HCT116 (cell line): ENCODE data around the gene AGAP1. TPM values are rescaled to one million over a fixed set of nuclear protein-coding genes. Genes with fewer than 3 reads are reported as not detected.

Source experiments
- ATAC-seq: fragments of 200-7000 bp; cut with Tn5 transposase; 2 replicates; pipeline ENCODE4 v1.9.1; 2020; ENCODE audit warnings: mild to moderate bottlenecking, moderate library complexity
- BruUV-seq: library from RNA; stranded (reverse); fragments of 400-500 nt; replicated peaks from 2 replicates; lab custom pipeline; 2021; lab: Mats Ljungman, UMichigan
- CTCF ChIA-PET: fragments of 300-600 bp; sonication (Branson Sonifier 250); formaldehyde crosslinking; loops from one replicate; lab custom pipeline; 2021; ENCODE audit warnings: antibody characterized with exemption; lab: Charles Lee
- POLR2A ChIA-PET: fragments of 300-600, 350-600 bp; sonication (Branson Sonifier 250); formaldehyde crosslinking; loops from one replicate; lab custom pipeline; 2021; ENCODE audit warnings: antibody characterized with exemption; lab: Charles Lee
- RAD21 ChIA-PET, 2 experiments: fragments of 300-600 bp; sonication (Branson Sonifier 250); formaldehyde crosslinking; loops; one replicate each; lab custom pipeline; 2023; ENCODE audit warnings: low total read pairs in 2 of 2; ENCODE audit not compliant: uncharacterized antibody in 2 of 2, unreplicated experiment in 2 of 2, low non-redundant PET in 1 of 2; lab: Charles Lee
- DNase-seq: peaks from one replicate; pipeline ENCODE4 v3.0.0-alpha.2; 2010; ENCODE audit warnings: low read depth, low spot score
- H2AFZ ChIP-seq: fragments of 200-600 bp; shearing (Covaris generic), sonication (generic); 2 replicates; pipeline ENCODE4 v1.6.1; 2017; ENCODE audit warnings: low read depth, mixed run types, mixed read lengths, antibody characterized with exemption, low read length; ENCODE audit not compliant: poor library complexity, severe bottlenecking
- H3K27ac ChIP-seq: 2 replicates; pipeline ENCODE4 v1.5.1; 2012; ENCODE audit warnings: low read depth, low read length
- H3K27me3 ChIP-seq: fragments of 200-600 bp; sonication (generic); 2 replicates; pipeline ENCODE4 v1.6.1; 2016; ENCODE audit warnings: mixed run types, low read length, mixed read lengths; ENCODE audit not compliant: insufficient read depth
- H3K36me3 ChIP-seq, 2 experiments: fragments of 200-500 bp in 1 of 2; fragments of 200-600 bp in 1 of 2; sonication (Bioruptor generic) in 1 of 2; sonication (generic) in 1 of 2; 2 replicates each; pipeline versions ENCODE4 v1.5.1 to v1.6.1; 2014 to 2016; ENCODE audit warnings: low read length in 2 of 2, inconsistent platforms in 1 of 2, mixed read lengths in 1 of 2, mixed run types in 1 of 2; ENCODE audit not compliant: insufficient read depth in 2 of 2, control insufficient read depth in 1 of 2
- H3K4me1 ChIP-seq, 2 experiments: fragments of 200-600 bp in 1 of 2; sonication (generic) in 1 of 2; 2 replicates each; pipeline versions ENCODE4 v1.5.1 to v1.6.1; 2012 to 2017; ENCODE audit warnings: low read length in 2 of 2, inconsistent platforms in 1 of 2, mild to moderate bottlenecking in 1 of 2, mixed read lengths in 1 of 2, mixed run types in 1 of 2, moderate library complexity in 1 of 2; ENCODE audit not compliant: insufficient read depth in 2 of 2, control insufficient read depth in 1 of 2
- H3K4me2 ChIP-seq: fragments of 200-600 bp; sonication (generic); 2 replicates; pipeline ENCODE4 v1.6.1; 2017; ENCODE audit warnings: mixed run types, low read length, mixed read lengths
- H3K4me3 ChIP-seq, 2 experiments: fragments of 200-600 bp in 1 of 2; sonication (generic) in 1 of 2; replicated peaks in 1 of 2; 2 replicates each; pipeline ENCODE4 v1.5.1; 2011 to 2016; ENCODE audit warnings: low read length in 2 of 2, control low read depth in 1 of 2, low read depth in 1 of 2, mild to moderate bottlenecking in 1 of 2, mixed read lengths in 1 of 2, mixed run types in 1 of 2
- H3K79me2 ChIP-seq: fragments of 200-600 bp; sonication (generic); 2 replicates; pipeline ENCODE4 v1.6.1; 2017; ENCODE audit warnings: mild to moderate bottlenecking, mixed run types, low read length, moderate library complexity, mixed read lengths; ENCODE audit not compliant: insufficient read depth
- H3K9ac ChIP-seq: fragments of 200-600 bp; sonication (generic); 2 replicates; pipeline ENCODE4 v1.6.1; 2016; ENCODE audit warnings: low read length, mixed read lengths
- H3K9me2 ChIP-seq: fragments of 200-600 bp; sonication (generic), shearing (Covaris generic); 2 replicates; pipeline ENCODE4 v1.6.1; 2017; ENCODE audit warnings: mixed run types, mild to moderate bottlenecking, moderate library complexity; ENCODE audit not compliant: insufficient read depth
- H3K9me3 ChIP-seq, 2 experiments: fragments of 200-500 bp in 1 of 2; fragments of 200-600 bp in 1 of 2; sonication (Bioruptor generic) in 1 of 2; sonication (generic) in 1 of 2; 2 replicates each; pipeline ENCODE4 v1.6.1; 2014 to 2017; ENCODE audit warnings: low read length in 2 of 2, mixed read lengths in 2 of 2, inconsistent platforms in 1 of 2, low read depth in 1 of 2, mild to moderate bottlenecking in 1 of 2, mixed run types in 1 of 2, moderate library complexity in 1 of 2; ENCODE audit not compliant: control insufficient read depth in 1 of 2, insufficient read depth in 1 of 2
- H4K20me1 ChIP-seq: fragments of 200-600 bp; sonication (generic), shearing (Covaris generic); 2 replicates; pipeline ENCODE4 v1.6.1; 2017; ENCODE audit warnings: mixed run types, mild to moderate bottlenecking, moderate library complexity; ENCODE audit not compliant: insufficient read depth
- ATF3 ChIP-seq: IDR thresholded peaks from 2 replicates; pipeline ENCODE4 v1.6.1; 2012
- CBX3 ChIP-seq: IDR thresholded peaks from 2 replicates; pipeline ENCODE4 v1.6.1; 2012; ENCODE audit warnings: low read depth
- CEBPB ChIP-seq: IDR thresholded peaks from 2 replicates; pipeline ENCODE4 v1.6.1; 2012; ENCODE audit warnings: low read depth
- CTCF ChIP-seq, 3 experiments: fragments of 200-600 bp in 1 of 3; sonication (generic) in 1 of 3; IDR thresholded peaks in 2 of 3; conservative IDR thresholded peaks in 1 of 3; 2 replicates each; pipeline ENCODE4 v1.5.1; 2012 to 2017; ENCODE audit warnings: low read depth in 2 of 3, low read length in 2 of 3, antibody characterized with exemption in 1 of 3, borderline replicate concordance in 1 of 3, control low read depth in 1 of 3, mild to moderate bottlenecking in 1 of 3, mixed read lengths in 1 of 3, mixed run types in 1 of 3, moderate library complexity in 1 of 3; ENCODE audit not compliant: insufficient read depth in 1 of 3
- EGR1 ChIP-seq: IDR thresholded peaks from 2 replicates; pipeline ENCODE4 v1.6.1; 2012; ENCODE audit warnings: low read depth
- EZH2 ChIP-seq: fragments of 200-600 bp; sonication (generic); IDR thresholded peaks from 2 replicates; pipeline ENCODE4 v1.6.1; 2017; ENCODE audit warnings: antibody characterized with exemption, mixed run types
- EZH2phosphoT487 ChIP-seq: fragments of 200-600 bp; IDR thresholded peaks from 2 replicates; pipeline ENCODE4 v1.6.1; 2018; ENCODE audit warnings: antibody characterized with exemption, borderline replicate concordance
- FOSL1 ChIP-seq: IDR thresholded peaks from 2 replicates; pipeline ENCODE4 v1.6.1; 2012; ENCODE audit warnings: low read depth
- JUND ChIP-seq: IDR thresholded peaks from 2 replicates; pipeline ENCODE4 v1.6.1; 2012
- POLR2A ChIP-seq: IDR thresholded peaks from 2 replicates; pipeline ENCODE4 v1.7.0; 2011; ENCODE audit warnings: borderline replicate concordance; ENCODE audit not compliant: insufficient read depth, insufficient read length; ENCODE audit errors: extremely low read depth
- POLR2AphosphoS5 ChIP-seq: IDR thresholded peaks from 2 replicates; pipeline ENCODE4 v1.6.1; 2011; ENCODE audit warnings: mild to moderate bottlenecking, low read depth, low read length, moderate library complexity
- RAD21 ChIP-seq: IDR thresholded peaks from 2 replicates; pipeline ENCODE4 v1.6.1; 2012; ENCODE audit warnings: low read depth, mild to moderate bottlenecking
- REST ChIP-seq: IDR thresholded peaks from 2 replicates; pipeline ENCODE4 v1.6.1; 2012; ENCODE audit warnings: low read depth
- SIN3A ChIP-seq: IDR thresholded peaks from 2 replicates; pipeline ENCODE4 v1.6.1; 2012; ENCODE audit warnings: low read depth
- SP1 ChIP-seq: IDR thresholded peaks from 2 replicates; pipeline ENCODE4 v1.6.1; 2012; ENCODE audit warnings: low read depth
- SRF ChIP-seq: IDR thresholded peaks from 2 replicates; pipeline ENCODE4 v1.6.1; 2012; ENCODE audit warnings: low read depth
- TCF7L2 ChIP-seq: IDR thresholded peaks from 2 replicates; pipeline ENCODE4 v1.7.0; 2011; ENCODE audit warnings: borderline replicate concordance, inconsistent platforms; ENCODE audit not compliant: insufficient read depth, insufficient read length; ENCODE audit errors: extremely low read depth
- ZBTB33 ChIP-seq: IDR thresholded peaks from 2 replicates; pipeline ENCODE4 v1.6.1; 2011; ENCODE audit warnings: mild to moderate bottlenecking, low read length, moderate library complexity; ENCODE audit not compliant: insufficient replicate concordance; ENCODE audit errors: extremely low read depth
- ZFX ChIP-seq: fragments of 450-650 bp; IDR thresholded peaks from 2 replicates; pipeline ENCODE4 v1.6.1; 2017
- ZNF274 ChIP-seq: fragments of 200-500 bp; sonication (Bioruptor generic); IDR thresholded peaks from 2 replicates; pipeline ENCODE4 v1.6.1; 2014; ENCODE audit warnings: mild to moderate bottlenecking, low read depth, low read length, inconsistent platforms
- intact Hi-C: fragments of 100-400 bp; cut with micrococcal nuclease; formaldehyde crosslinking; loops from 2 replicates; pipeline ENCODE4 v1.10.0; 2022
- total RNA-seq: library from RNA; stranded (reverse); gene quantifications from one replicate; pipeline ENCODE4 v1.2.1, GENCODE V29; 2021; ENCODE audit not compliant: unreplicated experiment

AGAP1 gene
- total RNA-seq, 1 experiment from 2014 or later = 43.8 TPM

- intact Hi-C loops = no loop called here
- no peak for ATAC-seq
- no peak for TF ChIP-seq ZBTB33
- no peak for TF ChIP-seq SP1
- no peak for TF ChIP-seq EGR1
- TF ChIP-seq CTCF (IDR thresholded peaks at IDR 0.05 in 2 of 3, conservative IDR thresholded peaks at IDR 0.05 in 1 of 3; ENCODE audit: borderline replicate concordance in 1 of 3, insufficient read depth in 1 of 3, low read depth in 2 of 3, low read length in 2 of 3) = no peak
- no peak for TF ChIP-seq SRF
- no peak for TF ChIP-seq POLR2AphosphoS5
- no peak for TF ChIP-seq CBX3
- no peak for TF ChIP-seq RAD21
- TF ChIP-seq ZNF274 = no peak
- TF ChIP-seq EZH2phosphoT487 = no peak
- no peak for TF ChIP-seq JUND
- TF ChIP-seq SIN3A = no peak
- no peak for TF ChIP-seq FOSL1
- TF ChIP-seq ATF3 = no peak
- no peak for TF ChIP-seq EZH2
- no peak for TF ChIP-seq POLR2A
- TF ChIP-seq CEBPB = no peak
- TF ChIP-seq ZFX = no peak
- TF ChIP-seq TCF7L2 = no peak
- TF ChIP-seq REST = no peak
- DNase-seq = no peak
- Histone ChIP-seq H3K4me3 (no peak overlapping the region), H3K4me1 (peaks cover 6 to 27% of the 10 kb centered on the region in 2 experiments), H3K27ac (no peak overlapping the region), H3K36me3 (no peaks in the 10 kb centered on the region), H3K9ac (no peak overlapping the region), H4K20me1 (peaks cover 12% of the 10 kb centered on the region; the same call in 1 of the 2 replicates), H3K79me2 (peaks cover 100% of the 10 kb centered on the region), H2AFZ (no peak overlapping the region), H3K4me2 (peak overlapping the region; percentile 36; the same call in 1 of the 2 replicates), H3K9me3 (no peaks in the 10 kb centered on the region), H3K27me3 (no peaks in the 10 kb centered on the region), H3K9me2 (no peaks in the 10 kb centered on the region)
- ChIA-PET CTCF (no interaction called here), RAD21 (interaction anchor here in 1 of 2 experiments (0.7 kb wide), 1 partner anchor 729 kb away, joined by 3 read pairs; no protein-coding TSS in a partner anchor), POLR2A (no interaction called here)
- BruUV-seq = no TSS peak
These were observed 24.7 kb downstream of the AGAP1 start for GRCh38 chr2:235518322-235519090.
